ENCODE measurements around the gene ECHDC3.

ECHDC3 gene

GRCh38 chr10:11745045-11745444, 2.9 kb downstream of the ECHDC3 start:
- no peak for DNase-seq
- no peaks in the 10 kb centered on the region for H3K27me3 ChIP-seq (replicated peaks in 2 of 5; ENCODE audit: control insufficient read depth in 4 of 5, insufficient read depth in 5 of 5, low read length in 4 of 5)
- ChIA-PET CTCF (interaction anchor here (1.6 kb wide), 1 partner anchor 13 kb away, joined by 12 read pairs; no protein-coding TSS in a partner anchor), POLR2A (no interaction called here)
- H3K27ac ChIP-seq (ENCODE audit: insufficient read depth in 1 of 2, low read depth in 1 of 2, low read length in 2 of 2, poor library complexity in 1 of 2, severe bottlenecking in 2 of 2) = no peak overlapping the region
- no peaks in the 10 kb centered on the region for H3K9me3 ChIP-seq (ENCODE audit: control extremely low read depth in 1 of 5, control insufficient read depth in 4 of 5, insufficient read depth in 2 of 5, low read depth in 1 of 5, low read length in 4 of 5)
- no peak overlapping the region for H3K4me3 ChIP-seq (ENCODE audit: control insufficient read depth in 1 of 7, extremely low read depth in 1 of 7, insufficient read depth in 4 of 7, low read depth in 2 of 7, low read length in 6 of 7)
- H3K4me1 ChIP-seq (ENCODE audit: control extremely low read depth in 1 of 4, control insufficient read depth in 4 of 4, insufficient read depth in 4 of 4, low read length in 3 of 4) = peaks cover 4 to 25% (median 17%) of the 10 kb centered on the region in 4 experiments
- H3K36me3 ChIP-seq (ENCODE audit: control insufficient read depth in 4 of 4, insufficient read depth in 4 of 4, low read length in 3 of 4) = peaks cover 0 to 8% (median 0%) of the 10 kb centered on the region in 4 experiments
- 75% methylated on average over 4 of the region's 6 CpGs for WGBS (ENCODE audit: insufficient coverage)

DNA sequence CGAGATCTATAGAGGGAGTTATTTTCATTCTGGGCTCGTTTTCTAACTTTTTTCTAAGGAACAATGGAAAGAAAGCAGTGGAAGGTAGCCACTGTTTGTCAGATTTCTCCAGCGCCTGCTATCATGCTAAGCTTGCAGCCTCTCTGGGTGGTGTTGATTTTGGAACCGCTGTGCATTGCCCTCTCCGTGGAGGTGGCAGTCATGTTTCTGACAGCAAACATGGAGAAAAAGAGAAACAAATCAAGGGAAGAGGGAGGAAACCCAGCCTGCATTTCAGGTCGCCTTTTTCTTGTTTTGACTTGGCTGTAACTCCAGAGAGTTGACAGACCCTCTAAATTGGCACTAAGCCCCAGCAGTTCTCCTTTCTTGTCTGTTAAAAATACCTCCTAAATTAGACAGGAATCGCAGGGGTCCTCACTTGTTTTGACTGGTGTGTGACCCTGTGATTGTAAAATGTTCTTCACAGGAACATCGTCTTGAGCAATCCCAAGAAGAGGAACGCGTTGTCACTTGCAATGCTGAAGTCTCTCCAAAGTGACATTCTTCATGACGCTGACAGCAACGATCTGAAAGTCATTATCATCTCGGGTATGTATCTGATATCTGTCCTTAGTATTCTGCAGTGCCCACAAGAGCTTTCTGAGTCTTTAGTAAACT, 4.8 kb downstream of the ECHDC3 start:
- WGBS (ENCODE audit: insufficient coverage) = 58% methylated on average over 12 of the region's 13 CpGs
- Histone ChIP-seq H3K4me3 (ENCODE audit: control insufficient read depth in 1 of 7, extremely low read depth in 1 of 7, insufficient read depth in 4 of 7, low read depth in 2 of 7, low read length in 6 of 7) (peak overlapping the region in 3 of 7 experiments; percentile 10 to 24 (median 24)), H3K27ac (ENCODE audit: insufficient read depth in 1 of 2, low read depth in 1 of 2, low read length in 2 of 2, poor library complexity in 1 of 2, severe bottlenecking in 2 of 2) (no peak overlapping the region), H3K4me1 (ENCODE audit: control extremely low read depth in 1 of 4, control insufficient read depth in 4 of 4, insufficient read depth in 4 of 4, low read length in 3 of 4) (peaks cover 4 to 19% (median 11%) of the 10 kb centered on the region in 4 experiments), H3K27me3 (replicated peaks in 2 of 5; ENCODE audit: control insufficient read depth in 4 of 5, insufficient read depth in 5 of 5, low read length in 4 of 5) (no peaks in the 10 kb centered on the region), H3K36me3 (ENCODE audit: control insufficient read depth in 4 of 4, insufficient read depth in 4 of 4, low read length in 3 of 4) (peaks cover 0 to 18% (median 3%) of the 10 kb centered on the region in 4 experiments), H3K9me3 (ENCODE audit: control extremely low read depth in 1 of 5, control insufficient read depth in 4 of 5, insufficient read depth in 2 of 5, low read depth in 1 of 5, low read length in 4 of 5) (no peaks in the 10 kb centered on the region)
- DNase-seq = peak in 2 of 3 donors; percentile 26 to 28
- POLR2A ChIA-PET = no interaction called here
- CTCF ChIA-PET = interaction anchor here (0.9 to 4.2 kb wide), 3 partner anchors 11 to 232 kb away, joined by 3 to 24 read pairs (median 3); no protein-coding TSS in a partner anchor

DNA sequence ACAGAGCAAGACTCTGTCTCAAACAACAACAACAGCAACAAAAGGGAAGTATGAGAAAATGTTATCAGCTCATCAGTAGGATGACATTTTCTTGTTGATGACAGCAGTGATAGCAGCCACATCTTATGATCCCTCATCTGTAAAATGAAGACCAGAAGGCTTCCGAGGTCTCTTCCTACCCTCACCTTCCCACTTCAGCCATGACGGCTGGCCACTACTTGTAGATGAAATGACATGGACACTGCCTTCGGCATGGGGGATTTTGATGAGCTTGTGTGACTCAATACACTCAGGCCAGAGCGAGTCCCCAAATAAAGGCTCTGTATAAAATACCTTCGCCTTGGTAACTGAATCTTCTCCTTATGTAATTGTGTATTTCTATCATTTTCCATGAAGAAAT, 6.7 kb downstream of the ECHDC3 start:
- H3K4me3 ChIP-seq (ENCODE audit: control insufficient read depth in 1 of 7, extremely low read depth in 1 of 7, insufficient read depth in 4 of 7, low read depth in 2 of 7, low read length in 6 of 7) = no peak overlapping the region
- H3K27ac ChIP-seq (ENCODE audit: insufficient read depth in 1 of 2, low read depth in 1 of 2, low read length in 2 of 2, poor library complexity in 1 of 2, severe bottlenecking in 2 of 2) = no peak overlapping the region
- no peak for DNase-seq
- no peaks in the 10 kb centered on the region for H3K9me3 ChIP-seq (ENCODE audit: control extremely low read depth in 1 of 5, control insufficient read depth in 4 of 5, insufficient read depth in 2 of 5, low read depth in 1 of 5, low read length in 4 of 5)
- 61% methylated on average over 3 of the region's 5 CpGs for WGBS (ENCODE audit: insufficient coverage)
- POLR2A ChIA-PET = no interaction called here
- peaks cover 0 to 23% (median 3%) of the 10 kb centered on the region in 4 experiments for H3K36me3 ChIP-seq (ENCODE audit: control insufficient read depth in 4 of 4, insufficient read depth in 4 of 4, low read length in 3 of 4)
- no peaks in the 10 kb centered on the region for H3K27me3 ChIP-seq (replicated peaks in 2 of 5; ENCODE audit: control insufficient read depth in 4 of 5, insufficient read depth in 5 of 5, low read length in 4 of 5)
- CTCF ChIA-PET = interaction anchor here (1.0 to 4.2 kb wide), 3 partner anchors 9 to 234 kb away, joined by 3 to 24 read pairs (median 5); no protein-coding TSS in a partner anchor
- peaks cover 0 to 7% (median 5%) of the 10 kb centered on the region in 4 experiments for H3K4me1 ChIP-seq (ENCODE audit: control extremely low read depth in 1 of 4, control insufficient read depth in 4 of 4, insufficient read depth in 4 of 4, low read length in 3 of 4)

GRCh38 chr10:11750420-11750819, 8.2 kb downstream of the ECHDC3 start:
- POLR2A ChIA-PET = no interaction called here
- CTCF ChIA-PET = interaction anchor here (1.8 kb wide), 1 partner anchor 236 kb away, joined by 5 read pairs; no protein-coding TSS in a partner anchor
- Histone ChIP-seq H3K4me3 (ENCODE audit: control insufficient read depth in 1 of 7, extremely low read depth in 1 of 7, insufficient read depth in 4 of 7, low read depth in 2 of 7, low read length in 6 of 7) (no peak overlapping the region), H3K4me1 (ENCODE audit: control extremely low read depth in 1 of 4, control insufficient read depth in 4 of 4, insufficient read depth in 4 of 4, low read length in 3 of 4) (peaks cover 0 to 7% (median 5%) of the 10 kb centered on the region in 4 experiments), H3K36me3 (ENCODE audit: control insufficient read depth in 4 of 4, insufficient read depth in 4 of 4, low read length in 3 of 4) (peaks cover 0 to 28% (median 5%) of the 10 kb centered on the region in 4 experiments), H3K27ac (ENCODE audit: insufficient read depth in 1 of 2, low read depth in 1 of 2, low read length in 2 of 2, poor library complexity in 1 of 2, severe bottlenecking in 2 of 2) (no peak overlapping the region), H3K9me3 (ENCODE audit: control extremely low read depth in 1 of 5, control insufficient read depth in 4 of 5, insufficient read depth in 2 of 5, low read depth in 1 of 5, low read length in 4 of 5) (no peaks in the 10 kb centered on the region), H3K27me3 (replicated peaks in 2 of 5; ENCODE audit: control insufficient read depth in 4 of 5, insufficient read depth in 5 of 5, low read length in 4 of 5) (no peaks in the 10 kb centered on the region)
- no peak for DNase-seq
- WGBS (ENCODE audit: insufficient coverage) = no CpG with 5 or more reads among the region's 2 CpGs

DNA sequence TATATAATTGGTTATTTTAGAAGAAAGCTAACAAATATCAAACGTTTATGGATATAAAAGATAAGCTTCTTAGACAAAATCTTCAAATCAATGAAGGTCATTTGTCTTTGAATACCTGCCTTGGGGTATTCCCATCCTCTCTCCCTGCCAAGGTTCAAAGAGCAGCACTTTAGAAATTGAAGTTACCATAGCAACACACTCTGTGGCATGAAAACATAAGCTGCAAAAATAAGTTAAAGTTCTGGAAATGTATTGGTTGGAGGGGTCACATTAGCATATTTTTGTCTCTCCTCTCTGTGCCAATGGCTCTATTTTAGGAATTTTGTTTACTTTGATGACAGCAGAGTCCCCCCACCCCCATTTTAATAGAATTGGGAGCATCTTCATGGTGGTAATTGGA, 12.0 kb downstream of the ECHDC3 start:
- H3K27me3 ChIP-seq (replicated peaks in 2 of 5; ENCODE audit: control insufficient read depth in 4 of 5, insufficient read depth in 5 of 5, low read length in 4 of 5) = no peaks in the 10 kb centered on the region
- H3K4me3 ChIP-seq (ENCODE audit: control insufficient read depth in 1 of 7, extremely low read depth in 1 of 7, insufficient read depth in 4 of 7, low read depth in 2 of 7, low read length in 6 of 7) = no peak overlapping the region
- ChIA-PET CTCF (interaction anchor here (1.0 to 8.7 kb wide), 4 partner anchors 10 to 240 kb away, joined by 3 to 99 read pairs (median 4); no protein-coding TSS in a partner anchor), POLR2A (interaction anchor here (0.6 kb wide), 1 partner anchor 221 kb away, joined by 3 read pairs; no protein-coding TSS in a partner anchor)
- peaks cover 0 to 31% (median 6%) of the 10 kb centered on the region in 4 experiments for H3K36me3 ChIP-seq (ENCODE audit: control insufficient read depth in 4 of 4, insufficient read depth in 4 of 4, low read length in 3 of 4)
- no peaks in the 10 kb centered on the region for H3K9me3 ChIP-seq (ENCODE audit: control extremely low read depth in 1 of 5, control insufficient read depth in 4 of 5, insufficient read depth in 2 of 5, low read depth in 1 of 5, low read length in 4 of 5)
- no CpG with 5 or more reads among the region's 1 CpG for WGBS (ENCODE audit: insufficient coverage)
- peaks cover 0 to 10% (median 6%) of the 10 kb centered on the region in 4 experiments for H3K4me1 ChIP-seq (ENCODE audit: control extremely low read depth in 1 of 4, control insufficient read depth in 4 of 4, insufficient read depth in 4 of 4, low read length in 3 of 4)
- DNase-seq = no peak
- no peak overlapping the region for H3K27ac ChIP-seq (ENCODE audit: insufficient read depth in 1 of 2, low read depth in 1 of 2, low read length in 2 of 2, poor library complexity in 1 of 2, severe bottlenecking in 2 of 2)

- no peak for DNase-seq
- no peaks in the 10 kb centered on the region for H3K9me3 ChIP-seq (ENCODE audit: control extremely low read depth in 1 of 5, control insufficient read depth in 4 of 5, insufficient read depth in 2 of 5, low read depth in 1 of 5, low read length in 4 of 5)
- ChIA-PET POLR2A (no interaction called here), CTCF (interaction anchor here (1.0 to 8.7 kb wide), 4 partner anchors 9 to 240 kb away, joined by 3 to 99 read pairs (median 4); no protein-coding TSS in a partner anchor)
- H3K27me3 ChIP-seq (replicated peaks in 2 of 5; ENCODE audit: control insufficient read depth in 4 of 5, insufficient read depth in 5 of 5, low read length in 4 of 5) = no peaks in the 10 kb centered on the region
- peaks cover 0 to 29% (median 6%) of the 10 kb centered on the region in 4 experiments for H3K36me3 ChIP-seq (ENCODE audit: control insufficient read depth in 4 of 4, insufficient read depth in 4 of 4, low read length in 3 of 4)
- peaks cover 0 to 10% (median 6%) of the 10 kb centered on the region in 4 experiments for H3K4me1 ChIP-seq (ENCODE audit: control extremely low read depth in 1 of 4, control insufficient read depth in 4 of 4, insufficient read depth in 4 of 4, low read length in 3 of 4)
- H3K4me3 ChIP-seq (ENCODE audit: control insufficient read depth in 1 of 7, extremely low read depth in 1 of 7, insufficient read depth in 4 of 7, low read depth in 2 of 7, low read length in 6 of 7) = no peak overlapping the region
- H3K27ac ChIP-seq (ENCODE audit: insufficient read depth in 1 of 2, low read depth in 1 of 2, low read length in 2 of 2, poor library complexity in 1 of 2, severe bottlenecking in 2 of 2) = no peak overlapping the region
- 93% methylated on average over 2 of the region's 4 CpGs for WGBS (ENCODE audit: insufficient coverage)
Measured at GRCh38 chr10:11754620-11755019, 12.4 kb downstream of the ECHDC3 start.

All from common myeloid progenitor, CD34-positive (primary cell).